HepG2 (cell line): ENCODE results near the gene PEA15. TPM values are rescaled to one million over a fixed set of nuclear protein-coding genes. Genes with fewer than 3 reads are reported as not detected.

Experiments
- CCDC6 ChIP-seq: sonication (generic); formaldehyde crosslinking; IDR thresholded peaks from 2 replicates; pipeline ENCODE4 v1.8.1; 2022; ENCODE audit warnings: mild to moderate bottlenecking, missing genetic modification reagents, moderate library complexity
- RBFOX2 ChIP-seq: fragments of 200-400 bp; formaldehyde crosslinking; IDR thresholded peaks from 2 replicates; pipeline ENCODE4 v1.6.1; 2017; ENCODE audit warnings: low read depth, mild to moderate bottlenecking, low read length
- RNF219 ChIP-seq: sonication (generic); formaldehyde crosslinking; IDR thresholded peaks from 2 replicates; pipeline ENCODE4 v1.5.0; 2020; ENCODE audit warnings: mild to moderate bottlenecking, missing genetic modification reagents
- SPEN ChIP-seq: sonication (generic); formaldehyde crosslinking; IDR thresholded peaks from 2 replicates; pipeline ENCODE4 v1.5.1; 2020; ENCODE audit warnings: low read depth, mild to moderate bottlenecking, missing genetic modification reagents
- ZNF260 ChIP-seq: sonication (generic); formaldehyde crosslinking; IDR thresholded peaks from 2 replicates; pipeline ENCODE4 v1.4.0; 2020; ENCODE audit warnings: missing genetic modification reagents, low read depth, mild to moderate bottlenecking, borderline replicate concordance
- ZNF441 ChIP-seq: sonication (generic); formaldehyde crosslinking; IDR thresholded peaks from 2 replicates; pipeline ENCODE4 v1.7.0; 2021; ENCODE audit warnings: missing genetic modification reagents, borderline replicate concordance
- ZNF720 ChIP-seq: sonication (generic); formaldehyde crosslinking; IDR thresholded peaks from 2 replicates; pipeline ENCODE4 v1.4.0; 2020; ENCODE audit warnings: missing genetic modification reagents
- ZNF746 ChIP-seq: sonication (generic); formaldehyde crosslinking; IDR thresholded peaks from 2 replicates; pipeline ENCODE4 v1.8.0; 2022; ENCODE audit warnings: mild to moderate bottlenecking, missing genetic modification reagents
- polyA plus RNA-seq, 8 experiments: library from polyadenylated mRNA; depleted of rRNA in 3 of 8; stranded (reverse) in 7 of 8; unstranded in 1 of 8; fragments of >200 nt; fragmentation: Illumina TruSeq in 4 of 8; extraction: Trizol in 4 of 8; gene quantifications; 2 replicates each; pipeline versions ENCODE4 v1.2.1 to v1.2.3, GENCODE V29; 2011 to 2016; ENCODE audit warnings: low read depth in 4 of 8, missing spikeins in 1 of 8, mixed read lengths in 1 of 8; ENCODE audit not compliant: insufficient read depth in 1 of 8
- total RNA-seq, 5 experiments: library from RNA; depleted of rRNA; stranded (reverse); fragments of >200 nt; fragmentation: Illumina TruSeq; extraction: Trizol; gene quantifications; 2 replicates each; pipeline ENCODE4 v1.2.3, GENCODE V29; 2016; ENCODE audit warnings: low read depth in 1 of 5
- TF ChIP-seq, protein P1 (sequence below), 2 experiments: IDR thresholded peaks; 2 replicates each; pipeline ENCODE4 v1.6.1; 2011 to 2012; ENCODE audit warnings: low read length in 2 of 2, borderline replicate concordance in 1 of 2, low read depth in 1 of 2, mild to moderate bottlenecking in 1 of 2, moderate library complexity in 1 of 2
- TF ChIP-seq, protein P2 (sequence below): sonication (generic); formaldehyde crosslinking; conservative IDR thresholded peaks from 2 replicates; pipeline ENCODE4 v1.8.1; 2023; ENCODE audit warnings: missing genetic modification reagents
- TF ChIP-seq, protein P3 (sequence below): sonication (generic); formaldehyde crosslinking; conservative IDR thresholded peaks from 2 replicates; pipeline ENCODE4 v1.4.0; 2020; ENCODE audit warnings: missing genetic modification reagents

The PEA15 gene
- total and polyA plus RNA-seq, 2 of the 13 experiments (the other 11 are each of a cell fraction or from before 2014, with no cell fraction given) = 12.1 to 35.2 TPM

- TF ChIP-seq, protein P1, sequence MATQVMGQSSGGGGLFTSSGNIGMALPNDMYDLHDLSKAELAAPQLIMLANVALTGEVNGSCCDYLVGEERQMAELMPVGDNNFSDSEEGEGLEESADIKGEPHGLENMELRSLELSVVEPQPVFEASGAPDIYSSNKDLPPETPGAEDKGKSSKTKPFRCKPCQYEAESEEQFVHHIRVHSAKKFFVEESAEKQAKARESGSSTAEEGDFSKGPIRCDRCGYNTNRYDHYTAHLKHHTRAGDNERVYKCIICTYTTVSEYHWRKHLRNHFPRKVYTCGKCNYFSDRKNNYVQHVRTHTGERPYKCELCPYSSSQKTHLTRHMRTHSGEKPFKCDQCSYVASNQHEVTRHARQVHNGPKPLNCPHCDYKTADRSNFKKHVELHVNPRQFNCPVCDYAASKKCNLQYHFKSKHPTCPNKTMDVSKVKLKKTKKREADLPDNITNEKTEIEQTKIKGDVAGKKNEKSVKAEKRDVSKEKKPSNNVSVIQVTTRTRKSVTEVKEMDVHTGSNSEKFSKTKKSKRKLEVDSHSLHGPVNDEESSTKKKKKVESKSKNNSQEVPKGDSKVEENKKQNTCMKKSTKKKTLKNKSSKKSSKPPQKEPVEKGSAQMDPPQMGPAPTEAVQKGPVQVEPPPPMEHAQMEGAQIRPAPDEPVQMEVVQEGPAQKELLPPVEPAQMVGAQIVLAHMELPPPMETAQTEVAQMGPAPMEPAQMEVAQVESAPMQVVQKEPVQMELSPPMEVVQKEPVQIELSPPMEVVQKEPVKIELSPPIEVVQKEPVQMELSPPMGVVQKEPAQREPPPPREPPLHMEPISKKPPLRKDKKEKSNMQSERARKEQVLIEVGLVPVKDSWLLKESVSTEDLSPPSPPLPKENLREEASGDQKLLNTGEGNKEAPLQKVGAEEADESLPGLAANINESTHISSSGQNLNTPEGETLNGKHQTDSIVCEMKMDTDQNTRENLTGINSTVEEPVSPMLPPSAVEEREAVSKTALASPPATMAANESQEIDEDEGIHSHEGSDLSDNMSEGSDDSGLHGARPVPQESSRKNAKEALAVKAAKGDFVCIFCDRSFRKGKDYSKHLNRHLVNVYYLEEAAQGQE (IDR thresholded peaks at IDR 0.05; ENCODE audit: borderline replicate concordance in 1 of 2, low read depth in 1 of 2, low read length in 2 of 2) = peak in 1 of 2 experiments; percentile 57; a peak in 1 of 4 replicates
- peak; percentile 45; the same call in 1 of the 2 replicates for TF ChIP-seq ZNF441 (CRISPR knock-in tag)
- peak; percentile 99 for TF ChIP-seq RBFOX2
- TF ChIP-seq, protein P2, sequence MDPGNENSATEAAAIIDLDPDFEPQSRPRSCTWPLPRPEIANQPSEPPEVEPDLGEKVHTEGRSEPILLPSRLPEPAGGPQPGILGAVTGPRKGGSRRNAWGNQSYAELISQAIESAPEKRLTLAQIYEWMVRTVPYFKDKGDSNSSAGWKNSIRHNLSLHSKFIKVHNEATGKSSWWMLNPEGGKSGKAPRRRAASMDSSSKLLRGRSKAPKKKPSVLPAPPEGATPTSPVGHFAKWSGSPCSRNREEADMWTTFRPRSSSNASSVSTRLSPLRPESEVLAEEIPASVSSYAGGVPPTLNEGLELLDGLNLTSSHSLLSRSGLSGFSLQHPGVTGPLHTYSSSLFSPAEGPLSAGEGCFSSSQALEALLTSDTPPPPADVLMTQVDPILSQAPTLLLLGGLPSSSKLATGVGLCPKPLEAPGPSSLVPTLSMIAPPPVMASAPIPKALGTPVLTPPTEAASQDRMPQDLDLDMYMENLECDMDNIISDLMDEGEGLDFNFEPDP = 0 out of 2 replicates have a peak, but pooled peaks have one; percentile 77
- no peak for TF ChIP-seq ZNF746 (CRISPR knock-in tag)
- TF ChIP-seq ZNF720 (CRISPR knock-in tag) = no peak
- 0 out of 2 replicates have a peak, but pooled peaks have one; percentile 55 for TF ChIP-seq RNF219
- TF ChIP-seq SPEN = peak; percentile 79
- TF ChIP-seq, protein P3, sequence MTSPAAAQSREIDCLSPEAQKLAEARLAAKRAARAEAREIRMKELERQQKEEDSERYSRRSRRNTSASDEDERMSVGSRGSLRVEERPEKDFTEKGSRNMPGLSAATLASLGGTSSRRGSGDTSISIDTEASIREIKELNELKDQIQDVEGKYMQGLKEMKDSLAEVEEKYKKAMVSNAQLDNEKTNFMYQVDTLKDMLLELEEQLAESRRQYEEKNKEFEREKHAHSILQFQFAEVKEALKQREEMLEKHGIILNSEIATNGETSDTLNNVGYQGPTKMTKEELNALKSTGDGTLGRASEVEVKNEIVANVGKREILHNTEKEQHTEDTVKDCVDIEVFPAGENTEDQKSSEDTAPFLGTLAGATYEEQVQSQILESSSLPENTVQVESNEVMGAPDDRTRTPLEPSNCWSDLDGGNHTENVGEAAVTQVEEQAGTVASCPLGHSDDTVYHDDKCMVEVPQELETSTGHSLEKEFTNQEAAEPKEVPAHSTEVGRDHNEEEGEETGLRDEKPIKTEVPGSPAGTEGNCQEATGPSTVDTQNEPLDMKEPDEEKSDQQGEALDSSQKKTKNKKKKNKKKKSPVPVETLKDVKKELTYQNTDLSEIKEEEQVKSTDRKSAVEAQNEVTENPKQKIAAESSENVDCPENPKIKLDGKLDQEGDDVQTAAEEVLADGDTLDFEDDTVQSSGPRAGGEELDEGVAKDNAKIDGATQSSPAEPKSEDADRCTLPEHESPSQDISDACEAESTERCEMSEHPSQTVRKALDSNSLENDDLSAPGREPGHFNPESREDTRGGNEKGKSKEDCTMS (CRISPR knock-in tag) = no peak
- TF ChIP-seq ZNF260 (CRISPR knock-in tag) = peak; percentile 67; the same call in 1 of the 2 replicates
- peak; percentile 79; the same call in 1 of the 2 replicates for TF ChIP-seq CCDC6 (CRISPR knock-in tag)
These were observed 57.0 kb downstream of the PEA15 start, which contains the start of gene DCAF8 (continued) for GRCh38 chr1:160261893-160262794.
